K562 (cell line): ENCODE measurements around the gene FAM174C. TPM values are rescaled to one million over a fixed set of nuclear protein-coding genes. Genes with fewer than 3 reads are reported as not detected.
A peak's percentile ranks its signal among the peaks of the same experiment; 100 is the strongest.

Experiments
- ATAC-seq: fragments of 200-7000 bp; cut with Tn5 transposase; 3 replicates; pipeline ENCODE4 v1.9.1; 2020; ENCODE audit warnings: moderate library complexity
- BruUV-seq: library from RNA; stranded (reverse); fragments of 400-500 nt; replicated peaks from 2 replicates; lab custom pipeline; 2021; lab: Mats Ljungman, UMichigan
- CTCF ChIA-PET: fragments of 300-600 bp; formaldehyde crosslinking; extraction: SDS; loops from one replicate; lab custom pipeline; 2021; ENCODE audit warnings: low intra/inter-chr PET ratio; lab: Yijun Ruan, JAX
- POLR2A ChIA-PET: fragments of 300-600, 350-650 bp; sonication (Branson Sonifier 250); formaldehyde crosslinking; extraction: SDS; loops from one replicate; lab custom pipeline; 2021; ENCODE audit warnings: antibody characterized with exemption, inconsistent platforms; lab: Yijun Ruan, JAX
- DNase-seq, 4 experiments: peaks; one replicate each; pipeline versions ENCODE4 v3.0.0 to v3.0.0-alpha.2; 2011 to 2018; ENCODE audit warnings: low spot score in 3 of 4, mixed read lengths in 3 of 4; ENCODE audit errors: extremely low read depth in 1 of 4
- FAIRE-seq: peaks from 2 replicates; lab custom pipeline; 2011; peaks lifted over from hg19 to GRCh38; lab: Jason Lieb, UNC
- H2AFZ ChIP-seq: 2 replicates; pipeline ENCODE4 v1.6.0; 2011; ENCODE audit warnings: low read depth, low read length, control low read depth, inconsistent platforms
- H3K27ac ChIP-seq: fragments of 200-600 bp; 3 replicates; pipeline ENCODE4 v1.8.0; 2011; ENCODE audit warnings: low read depth, mild to moderate bottlenecking, control low read depth, inconsistent platforms, low read length, moderate library complexity, mixed read lengths; ENCODE audit errors: extremely low read depth
- H3K27me3 ChIP-seq, 2 experiments: fragments of 300-600 bp in 1 of 2; 2 replicates in 1 of 2; 3 replicates in 1 of 2; pipeline versions ENCODE4 v1.6.0 to v1.8.0; 2011; ENCODE audit warnings: inconsistent platforms in 2 of 2, low read length in 2 of 2, mild to moderate bottlenecking in 1 of 2, mixed read lengths in 1 of 2, moderate library complexity in 1 of 2; ENCODE audit not compliant: control insufficient read depth in 2 of 2, insufficient read depth in 2 of 2
- H3K36me3 ChIP-seq: fragments of 300-600 bp; 3 replicates; pipeline ENCODE4 v1.8.0; 2011; ENCODE audit warnings: mild to moderate bottlenecking, low read length, inconsistent platforms; ENCODE audit not compliant: control insufficient read depth, insufficient read depth
- H3K4me1 ChIP-seq, 2 experiments: fragments of 200-600 bp in 1 of 2; replicated peaks in 1 of 2; 2 replicates in 1 of 2; 3 replicates in 1 of 2; pipeline versions ENCODE4 v1.5.1 to v1.8.0; 2011; ENCODE audit warnings: inconsistent platforms in 2 of 2, low read length in 2 of 2, mild to moderate bottlenecking in 1 of 2, mixed read lengths in 1 of 2, moderate library complexity in 1 of 2; ENCODE audit not compliant: control insufficient read depth in 2 of 2, insufficient read depth in 2 of 2
- H3K4me2 ChIP-seq: 2 replicates; pipeline ENCODE4 v1.6.1; 2011; ENCODE audit warnings: low read length, control low read depth, inconsistent platforms, mixed read lengths; ENCODE audit not compliant: insufficient read depth
- H3K4me3 ChIP-seq: fragments of 200-600 bp; sonication (generic), shearing (Covaris generic); 2 replicates; pipeline ENCODE4 v1.5.1; 2016; ENCODE audit warnings: control low read depth, inconsistent platforms
- H3K79me2 ChIP-seq: fragments of 200-600 bp; 3 replicates; pipeline ENCODE4 v1.8.0; 2011; ENCODE audit warnings: low read length, inconsistent platforms; ENCODE audit not compliant: control insufficient read depth, insufficient read depth
- H3K9ac ChIP-seq, 2 experiments: 2 replicates each; pipeline versions ENCODE4 v1.6.0 to v1.6.1; 2011; ENCODE audit warnings: low read depth in 2 of 2, low read length in 2 of 2, control low read depth in 1 of 2, inconsistent platforms in 1 of 2, mild to moderate bottlenecking in 1 of 2, mixed read lengths in 1 of 2; ENCODE audit not compliant: insufficient read depth in 1 of 2
- H3K9me1 ChIP-seq: one replicate; pipeline ENCODE4 v1.6.0; 2011; ENCODE audit warnings: inconsistent platforms, mild to moderate bottlenecking, low read length, moderate library complexity; ENCODE audit not compliant: control insufficient read depth, insufficient read depth
- H3K9me3 ChIP-seq: replicated peaks from 2 replicates; pipeline ENCODE4 v1.5.1; 2011; ENCODE audit warnings: low read depth, low read length, inconsistent platforms; ENCODE audit not compliant: control insufficient read depth, insufficient read depth
- H4K20me1 ChIP-seq: replicated peaks from 2 replicates; pipeline ENCODE4 v1.6.1; 2011; ENCODE audit warnings: low read length, inconsistent platforms, mixed read lengths; ENCODE audit not compliant: control insufficient read depth, insufficient read depth
- PRPF4 ChIP-seq: fragments of 200-400 bp; formaldehyde crosslinking; IDR thresholded peaks from one replicate; pipeline ENCODE4 v1.6.1; 2017; ENCODE audit warnings: low read length, low read depth, mild to moderate bottlenecking; ENCODE audit not compliant: insufficient read depth, poor library complexity, severe bottlenecking
- YY1 ChIP-seq, 3 experiments: IDR thresholded peaks; 2 replicates each; pipeline ENCODE4 v1.6.1; 2011; ENCODE audit warnings: low read length in 2 of 3, mild to moderate bottlenecking in 2 of 3, moderate library complexity in 2 of 3, borderline replicate concordance in 1 of 3, control low read depth in 1 of 3, low read depth in 1 of 3; ENCODE audit not compliant: insufficient read depth in 3 of 3, insufficient replicate concordance in 2 of 3, control insufficient read depth in 1 of 3, insufficient read length in 1 of 3; ENCODE audit errors: extremely low read depth in 1 of 3
- WGBS: fragments of 100-300 bp; shearing (Covaris generic); methylation state at CpG from one replicate; pipeline ENCODE4 v1.1.6; 2016; ENCODE audit warnings: low coverage, mixed read lengths; ENCODE audit not compliant: insufficient coverage; ENCODE audit errors: missing lambda C conversion rate; 5-methylcytosine and 5-hydroxymethylcytosine counted together
- in situ Hi-C: fragments of 300-500 bp; cut with MboI; formaldehyde crosslinking; loops from 4 replicates; pipeline ENCODE4 v1.15.0; 2018; ENCODE audit warnings: inconsistent platforms, mixed read lengths
- intact Hi-C: fragments of 100-400 bp; cut with micrococcal nuclease; formaldehyde crosslinking; loops from 2 replicates; pipeline ENCODE4 v1.14.2; 2022
- polyA plus RNA-seq, 8 experiments: library from polyadenylated mRNA; depleted of rRNA in 4 of 8; stranded (reverse) in 5 of 8; unstranded in 3 of 8; fragments of >200 nt; fragmentation: Nextera tagmentation in 2 of 8; fragmentation: Illumina TruSeq in 1 of 8; extraction: Ambion mirVana in 2 of 8; extraction: Trizol in 1 of 8; gene quantifications; 2 replicates each; pipeline versions ENCODE4 v1.2.1 to v1.2.3, GENCODE V29; 2011 to 2014; ENCODE audit warnings: inconsistent platforms in 1 of 8, missing spikeins in 1 of 8
- total RNA-seq, 7 experiments: library from RNA; depleted of rRNA in 6 of 7; stranded (reverse); fragments of >200 nt in 6 of 7; fragmentation: Illumina TruSeq in 2 of 7; extraction: Trizol in 2 of 7; gene quantifications; 2 replicates each; pipeline versions ENCODE4 v1.2.1 to v1.2.3, GENCODE V29; 2011 to 2021; ENCODE audit warnings: low replicate concordance in 1 of 7
- TF ChIP-seq, protein P1 (sequence below): sonication (generic); formaldehyde crosslinking; IDR thresholded peaks from 2 replicates; pipeline ENCODE4 v1.9.0; 2022; ENCODE audit warnings: mild to moderate bottlenecking, missing genetic modification reagents

FAM174C gene
- total and polyA plus RNA-seq, 9 of the 15 experiments (the other 6 are each of a cell fraction or from before 2014, with no cell fraction given), result 0.66 to 89.6 (median 20.3) TPM

DNA sequence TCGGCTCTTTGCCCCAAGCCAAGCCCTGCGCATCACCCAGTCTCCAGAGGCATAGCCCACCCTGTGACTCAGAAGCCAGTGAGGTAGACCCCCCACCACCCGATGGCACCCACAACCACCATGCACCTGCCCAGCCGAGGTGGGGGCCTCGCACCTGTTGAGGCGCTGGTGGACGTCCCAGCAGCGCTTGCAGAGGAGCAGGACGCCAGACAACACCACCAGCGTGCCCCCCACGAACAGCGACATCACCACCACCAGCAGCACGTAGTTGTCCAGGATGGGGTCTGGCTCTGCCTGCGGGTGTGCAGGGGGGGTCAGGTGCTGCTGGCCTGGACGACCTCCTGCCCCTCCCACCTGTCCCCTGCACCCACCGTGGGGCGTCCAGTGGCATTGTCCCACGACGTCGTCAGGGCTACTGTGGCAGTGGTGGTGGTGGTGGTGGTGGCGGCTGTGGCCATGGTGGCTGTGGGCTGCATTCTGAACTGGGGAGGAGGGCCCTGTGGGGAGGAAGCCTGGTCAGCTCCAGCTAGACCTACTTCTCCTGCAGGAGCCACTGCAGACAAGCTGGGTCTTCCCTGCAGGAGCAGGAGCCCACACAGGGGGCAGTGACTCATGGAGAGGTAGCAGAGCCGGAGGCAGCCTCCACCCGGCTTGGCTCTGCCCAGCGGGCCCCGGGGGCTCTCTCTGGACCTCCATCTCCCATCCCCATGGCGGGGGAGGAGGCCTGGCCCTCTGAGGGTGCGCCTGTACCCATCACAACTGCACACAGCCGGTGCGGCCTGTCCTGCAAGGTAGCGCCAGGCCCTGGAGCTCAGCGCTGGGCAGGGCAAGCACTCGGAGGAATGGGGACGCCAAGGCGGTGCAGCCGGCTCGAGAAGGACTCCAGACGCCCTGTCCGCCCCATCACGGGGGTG lies 39.4 kb upstream of the FAM174C start (continued):
- no peak for TF ChIP-seq PRPF4
- TF ChIP-seq, all 486 proteins: peak for 0

DNA sequence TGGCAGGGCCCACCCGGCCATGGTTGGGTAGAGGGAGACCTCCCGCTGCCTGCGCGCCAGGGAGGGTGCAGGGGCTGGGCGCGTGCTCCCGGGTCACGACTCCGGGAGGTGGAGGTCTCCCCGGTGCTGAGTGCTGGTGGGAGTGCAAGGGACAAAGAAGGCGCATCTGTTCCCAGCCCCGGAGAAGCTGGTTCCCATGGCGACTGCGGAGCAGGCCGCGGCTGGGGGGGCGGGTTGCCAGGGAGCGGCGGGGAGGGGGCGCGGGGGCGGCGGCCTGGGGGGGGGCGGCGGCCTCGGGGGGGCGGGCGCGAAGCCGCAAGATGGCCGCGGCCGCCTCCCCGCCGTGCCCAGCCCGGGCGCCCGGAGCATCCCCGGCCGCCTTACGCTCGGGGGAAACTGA lies 38.8 kb upstream of the FAM174C start:
- H4K20me1 ChIP-seq, result no peaks in the 10 kb centered on the region
- WGBS, result 37% methylated on average over 6 of the region's 42 CpGs
- peaks cover 18 to 98% of the 10 kb centered on the region in 2 experiments for H3K4me1 ChIP-seq
- peaks cover 39% of the 10 kb centered on the region; the same call in 1 of the 3 replicates for H3K36me3 ChIP-seq
- DNase-seq (peak in 2 of 4 experiments; percentile 72 to 74), ATAC-seq (no peak), FAIRE-seq (no peak)
- H3K27ac ChIP-seq, result no peak overlapping the region
- intact Hi-C loops (loop anchor here (2.0 kb wide), 1 partner anchor 16 kb away; no protein-coding TSS in a partner anchor), in situ Hi-C loops (loop anchor here (25.0 kb wide), 1 partner anchor 474 kb away; the partner anchor contains the start of gene MISP)
- H3K4me2 ChIP-seq, result peak overlapping the region; percentile 70; the same call in 1 of the 2 replicates
- H2AFZ ChIP-seq, result no peak overlapping the region
- peaks cover 8% of the 10 kb centered on the region; the same call in 2 of the 3 replicates for H3K79me2 ChIP-seq
- peak overlapping the region in 1 of 2 experiments; percentile 94; a peak in 2 of 4 replicates for H3K9ac ChIP-seq
- ChIA-PET POLR2A (no interaction called here), CTCF (no interaction called here)
- no TSS peak for BruUV-seq
- peak overlapping the region; percentile 55; the same call in 1 of the 2 replicates for H3K4me3 ChIP-seq
- H3K27me3 ChIP-seq, result no peaks in the 10 kb centered on the region
- TF ChIP-seq, protein P1, sequence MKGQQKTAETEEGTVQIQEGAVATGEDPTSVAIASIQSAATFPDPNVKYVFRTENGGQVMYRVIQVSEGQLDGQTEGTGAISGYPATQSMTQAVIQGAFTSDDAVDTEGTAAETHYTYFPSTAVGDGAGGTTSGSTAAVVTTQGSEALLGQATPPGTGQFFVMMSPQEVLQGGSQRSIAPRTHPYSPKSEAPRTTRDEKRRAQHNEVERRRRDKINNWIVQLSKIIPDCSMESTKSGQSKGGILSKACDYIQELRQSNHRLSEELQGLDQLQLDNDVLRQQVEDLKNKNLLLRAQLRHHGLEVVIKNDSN (CRISPR knock-in tag), result no peak
- peak; percentile 10 to 45 (median 33) for TF ChIP-seq YY1 (IDR thresholded peaks at IDR 0.05; ENCODE audit: borderline replicate concordance in 1 of 3, control insufficient read depth in 1 of 3, extremely low read depth in 1 of 3, insufficient read depth in 3 of 3, insufficient read length in 1 of 3, insufficient replicate concordance in 2 of 3, low read depth in 1 of 3, low read length in 2 of 3)
- H3K9me3 ChIP-seq, result no peaks in the 10 kb centered on the region
- H3K9me1 ChIP-seq, result no peaks in the 10 kb centered on the region
